Measurements from ENCODE around the gene CACNA1H.
"Not testable (repeated sequence)": the region's sequence is repeated elsewhere in the genome, so short reads cannot be mapped to it uniquely, and the experiment has no call there.

CACNA1H gene

DNA sequence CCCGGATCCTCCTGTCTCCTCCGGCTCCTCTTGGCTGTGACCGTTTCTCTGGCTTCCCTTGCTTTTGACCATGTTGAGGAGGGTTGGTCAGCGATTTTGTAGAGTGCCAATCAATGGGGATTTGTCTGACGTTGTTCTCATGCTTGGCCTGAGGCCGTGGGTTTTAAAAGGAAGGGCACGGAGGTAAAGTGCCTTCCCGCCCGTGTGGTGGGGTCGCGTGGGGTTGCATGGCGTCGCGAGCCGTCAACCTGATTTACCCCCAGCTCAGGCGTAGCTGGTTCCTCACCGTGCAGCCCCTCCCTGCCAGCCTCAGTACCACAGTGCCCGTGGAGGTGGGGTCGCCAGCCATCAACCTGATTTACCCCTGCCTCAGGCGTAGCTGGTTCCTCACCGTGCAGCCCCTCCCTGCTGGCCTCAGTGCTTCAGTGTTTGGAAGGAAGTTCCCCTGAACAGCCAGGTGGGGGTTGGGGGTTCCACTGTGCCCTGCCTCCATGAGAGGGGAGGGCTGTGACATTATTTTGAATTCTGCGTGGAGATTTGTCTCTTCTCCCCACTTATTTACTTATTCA, 92.6 kb downstream of the CACNA1H start:
- no peaks in the 10 kb centered on the region for H3K36me3 ChIP-seq (ENCODE audit: low read length)
- no peaks in the 10 kb centered on the region for H3F3A ChIP-seq (ENCODE audit: insufficient read depth)
- no peak overlapping the region for H2AFZ ChIP-seq (ENCODE audit: low read depth, low read length, severe bottlenecking)
- H3K27ac ChIP-seq (ENCODE audit: low read depth, low read length) = no peak overlapping the region
- H3K9me2 ChIP-seq (replicated peaks; ENCODE audit: insufficient read depth, low read length) = no peaks in the 10 kb centered on the region
- no peak overlapping the region for H3K4me3 ChIP-seq (ENCODE audit: insufficient read depth, low read length, poor library complexity, severe bottlenecking)
- no peak overlapping the region for H3K9ac ChIP-seq (ENCODE audit: low read length)
- H4K20me1 ChIP-seq (ENCODE audit: low read depth, low read length) = no peaks in the 10 kb centered on the region
- H3K4me2 ChIP-seq (ENCODE audit: low read depth, low read length, poor library complexity, severe bottlenecking) = no peak overlapping the region
- H3K9me3 ChIP-seq (ENCODE audit: insufficient read depth, low read length) = no peaks in the 10 kb centered on the region
- no peaks in the 10 kb centered on the region for H3K27me3 ChIP-seq (ENCODE audit: low read length)
- TF ChIP-seq CTCF (IDR thresholded peaks at IDR 0.05; ENCODE audit: insufficient read depth, low read length, poor library complexity, severe bottlenecking) (no peak), EZH2phosphoT487 (conservative IDR thresholded peaks at IDR 0.05; ENCODE audit: low read length) (no peak)
- no peaks in the 10 kb centered on the region for H3K79me2 ChIP-seq (ENCODE audit: insufficient read depth, low read length)

DNA sequence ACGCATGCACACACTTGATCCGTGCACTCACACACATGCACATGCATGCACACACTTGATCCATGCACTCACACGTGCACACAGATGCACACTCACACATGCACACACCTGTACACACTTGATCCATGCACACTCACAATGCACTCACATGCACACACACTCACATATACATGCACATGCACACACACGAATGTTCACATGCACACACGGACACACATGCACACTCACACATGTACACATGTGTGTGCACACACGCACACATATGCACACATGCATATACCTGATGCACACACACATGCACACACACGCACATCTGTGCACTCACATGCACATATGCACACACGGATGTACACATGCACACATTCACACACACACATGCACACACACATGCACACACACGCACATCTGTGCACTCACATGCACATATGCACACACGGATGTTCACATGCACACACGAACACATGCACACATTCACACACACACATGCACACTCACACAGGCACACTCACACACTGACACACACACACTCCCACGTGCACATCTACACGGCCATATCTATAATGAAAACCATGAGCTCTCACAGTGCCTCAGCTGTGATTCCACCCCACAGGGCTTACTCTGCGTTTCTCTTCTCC, 95.1 kb downstream of the CACNA1H start:
- not testable (repeated sequence) for H3K9ac ChIP-seq (ENCODE audit: low read length); H3K4me3 ChIP-seq (ENCODE audit: insufficient read depth, low read length, poor library complexity, severe bottlenecking); H3K27me3 ChIP-seq (ENCODE audit: low read length); H3K27ac ChIP-seq (ENCODE audit: low read depth, low read length); H3K36me3 ChIP-seq (ENCODE audit: low read length); H3K9me3 ChIP-seq (ENCODE audit: insufficient read depth, low read length); H2AFZ ChIP-seq (ENCODE audit: low read depth, low read length, severe bottlenecking); H3K9me2 ChIP-seq (replicated peaks; ENCODE audit: insufficient read depth, low read length); H3F3A ChIP-seq (ENCODE audit: insufficient read depth); H4K20me1 ChIP-seq (ENCODE audit: low read depth, low read length); H3K4me2 ChIP-seq (ENCODE audit: low read depth, low read length, poor library complexity, severe bottlenecking); H3K79me2 ChIP-seq (ENCODE audit: insufficient read depth, low read length)

DNA sequence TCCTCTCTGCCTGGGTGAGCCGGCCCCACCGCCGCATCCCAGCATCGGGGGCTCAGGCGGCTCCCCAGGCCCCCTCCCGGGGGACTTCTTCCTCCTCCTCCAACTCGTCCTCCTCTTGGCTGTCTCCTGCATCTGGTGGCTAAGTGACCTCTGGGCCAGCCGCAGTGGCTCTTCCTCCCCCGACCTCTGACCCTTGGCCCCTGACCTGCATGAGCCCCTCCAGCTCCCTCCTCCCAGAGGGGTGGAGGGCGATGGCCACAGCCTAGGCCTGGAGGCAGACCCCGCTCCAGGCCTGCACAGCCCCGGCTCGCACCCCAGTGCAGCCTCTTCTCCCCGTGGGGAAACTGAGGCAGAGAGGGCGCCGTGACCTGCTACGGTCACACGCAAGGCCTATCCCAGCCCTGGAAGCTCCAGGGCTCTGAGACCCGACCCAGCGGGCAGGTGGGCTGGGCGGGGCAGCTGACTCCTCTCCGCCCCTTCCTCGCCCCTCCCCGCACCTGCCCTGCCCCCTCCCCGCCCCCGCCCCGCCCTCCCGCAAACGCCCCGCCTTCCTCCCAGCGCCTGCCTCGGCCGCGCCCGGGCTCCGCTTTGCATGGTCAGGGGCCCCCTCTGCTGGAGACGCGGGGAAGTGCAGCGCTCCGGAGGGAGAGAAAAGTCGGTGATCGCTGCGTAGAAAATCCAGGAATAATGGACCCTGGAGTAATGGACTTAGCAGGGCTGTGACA, 96.3 kb downstream of the CACNA1H start:
- not testable (repeated sequence) for H4K20me1 ChIP-seq (ENCODE audit: low read depth, low read length); H3K9ac ChIP-seq (ENCODE audit: low read length); H3K9me2 ChIP-seq (replicated peaks; ENCODE audit: insufficient read depth, low read length); H3K4me2 ChIP-seq (ENCODE audit: low read depth, low read length, poor library complexity, severe bottlenecking); H3K36me3 ChIP-seq (ENCODE audit: low read length); H3K27ac ChIP-seq (ENCODE audit: low read depth, low read length); H3K79me2 ChIP-seq (ENCODE audit: insufficient read depth, low read length); H3F3A ChIP-seq (ENCODE audit: insufficient read depth); H2AFZ ChIP-seq (ENCODE audit: low read depth, low read length, severe bottlenecking); H3K4me3 ChIP-seq (ENCODE audit: insufficient read depth, low read length, poor library complexity, severe bottlenecking); H3K9me3 ChIP-seq (ENCODE audit: insufficient read depth, low read length); H3K27me3 ChIP-seq (ENCODE audit: low read length)

DNA sequence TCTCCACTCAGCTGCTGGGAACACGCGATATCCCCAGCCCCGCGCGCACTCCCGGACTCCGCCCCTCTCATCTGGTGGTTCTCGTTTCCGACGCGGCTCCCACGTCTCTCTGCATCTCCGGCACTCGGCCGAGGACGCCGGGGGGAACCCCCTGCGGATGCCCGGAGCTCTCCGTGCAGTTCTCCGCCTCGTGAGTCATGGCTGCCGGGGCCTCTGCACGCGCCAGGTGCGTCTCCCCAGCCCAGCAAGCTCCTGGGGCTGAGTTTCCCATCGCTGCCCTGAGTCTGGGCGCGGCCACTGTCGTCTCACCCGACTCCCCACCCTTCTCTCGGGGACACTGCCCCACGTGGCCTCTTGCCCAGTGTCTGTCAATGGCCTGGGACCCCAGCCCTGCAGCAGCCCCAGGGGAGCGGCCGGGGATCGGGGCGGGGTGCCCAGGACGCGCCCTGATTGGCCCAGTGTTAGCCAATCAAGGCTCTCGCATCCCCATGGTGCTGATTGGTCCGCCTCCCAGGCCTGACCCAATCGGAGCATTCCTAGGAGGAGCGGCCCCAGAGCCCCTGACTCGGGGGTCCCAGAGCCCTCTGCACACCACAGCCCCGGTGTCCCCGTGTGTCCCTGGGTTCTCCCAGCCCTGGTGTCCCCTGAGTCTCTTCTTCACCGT, 100.9 kb downstream of the CACNA1H start:
- H3K79me2 ChIP-seq (ENCODE audit: insufficient read depth, low read length); H2AFZ ChIP-seq (ENCODE audit: low read depth, low read length, severe bottlenecking); H3K27me3 ChIP-seq (ENCODE audit: low read length); H3F3A ChIP-seq (ENCODE audit: insufficient read depth); H3K4me3 ChIP-seq (ENCODE audit: insufficient read depth, low read length, poor library complexity, severe bottlenecking); H3K36me3 ChIP-seq (ENCODE audit: low read length); H4K20me1 ChIP-seq (ENCODE audit: low read depth, low read length); H3K9ac ChIP-seq (ENCODE audit: low read length); H3K9me3 ChIP-seq (ENCODE audit: insufficient read depth, low read length); H3K4me2 ChIP-seq (ENCODE audit: low read depth, low read length, poor library complexity, severe bottlenecking); H3K9me2 ChIP-seq (replicated peaks; ENCODE audit: insufficient read depth, low read length); H3K27ac ChIP-seq (ENCODE audit: low read depth, low read length): not testable (repeated sequence)

GRCh38 chr16:1254821-1255220, 101.9 kb downstream of the CACNA1H start:
- H3K27me3 ChIP-seq (ENCODE audit: low read length); H4K20me1 ChIP-seq (ENCODE audit: low read depth, low read length); H3K9ac ChIP-seq (ENCODE audit: low read length); H3K4me3 ChIP-seq (ENCODE audit: insufficient read depth, low read length, poor library complexity, severe bottlenecking); H3K36me3 ChIP-seq (ENCODE audit: low read length); H2AFZ ChIP-seq (ENCODE audit: low read depth, low read length, severe bottlenecking); H3K9me2 ChIP-seq (replicated peaks; ENCODE audit: insufficient read depth, low read length); H3K79me2 ChIP-seq (ENCODE audit: insufficient read depth, low read length); H3K4me2 ChIP-seq (ENCODE audit: low read depth, low read length, poor library complexity, severe bottlenecking); H3F3A ChIP-seq (ENCODE audit: insufficient read depth); H3K9me3 ChIP-seq (ENCODE audit: insufficient read depth, low read length); H3K27ac ChIP-seq (ENCODE audit: low read depth, low read length): not testable (repeated sequence)

GRCh38 chr16:1255276-1256122, 102.6 kb downstream of the CACNA1H start, which contains the start of gene TPSD1:
Gene TPSD1, plus strand, starts transcription at chr16:1256069. Its CDS starts 212 bp downstream, at chr16:1256281.
- H3K4me3 ChIP-seq (ENCODE audit: insufficient read depth, low read length, poor library complexity, severe bottlenecking); H2AFZ ChIP-seq (ENCODE audit: low read depth, low read length, severe bottlenecking); H3F3A ChIP-seq (ENCODE audit: insufficient read depth); H3K9me3 ChIP-seq (ENCODE audit: insufficient read depth, low read length); H3K4me2 ChIP-seq (ENCODE audit: low read depth, low read length, poor library complexity, severe bottlenecking); H3K36me3 ChIP-seq (ENCODE audit: low read length); H3K27me3 ChIP-seq (ENCODE audit: low read length); H3K9me2 ChIP-seq (replicated peaks; ENCODE audit: insufficient read depth, low read length); H4K20me1 ChIP-seq (ENCODE audit: low read depth, low read length); H3K9ac ChIP-seq (ENCODE audit: low read length); H3K79me2 ChIP-seq (ENCODE audit: insufficient read depth, low read length); H3K27ac ChIP-seq (ENCODE audit: low read depth, low read length): not testable (repeated sequence)

Measured in SU-DHL-6 (cell line).